Middle frontal gyrus (tissue), 1 donor: ENCODE data around the gene PHACTR1.

ENCODE experiments used
- DNase-seq: peaks from one replicate; pipeline ENCODE4 v3.0.0-alpha.2; 2015; ENCODE audit warnings: low spot score; ENCODE audit errors: extremely low spot score

PHACTR1 gene

GRCh38 chr6:13252790-13253189 is 536.2 kb downstream of the PHACTR1 start:
- DNase-seq, result no peak

- no peak for DNase-seq
Measured at GRCh38 chr6:13253272-13253671, 536.7 kb downstream of the PHACTR1 start.

GRCh38 chr6:13256266-13257001 is 539.9 kb downstream of the PHACTR1 start:
- no peak for DNase-seq

- no peak for DNase-seq
Measured at GRCh38 chr6:13259393-13259792, 542.8 kb downstream of the PHACTR1 start.

GRCh38 chr6:13260101-13260598 is 543.6 kb downstream of the PHACTR1 start:
- no peak for DNase-seq

- DNase-seq, result no peak
Measured at GRCh38 chr6:13260831-13261230, 544.3 kb downstream of the PHACTR1 start.

GRCh38 chr6:13261464-13261994 is 545.0 kb downstream of the PHACTR1 start:
- no peak for DNase-seq

- DNase-seq, result no peak
Measured at GRCh38 chr6:13262302-13263230, 546.0 kb downstream of the PHACTR1 start.

GRCh38 chr6:13263669-13264068 is 547.1 kb downstream of the PHACTR1 start:
- no peak for DNase-seq

- DNase-seq, result no peak
Measured at GRCh38 chr6:13267142-13267651, 550.6 kb downstream of the PHACTR1 start.

GRCh38 chr6:13268913-13269518 is 552.4 kb downstream of the PHACTR1 start:
- DNase-seq, result no peak

GRCh38 chr6:13272131-13273046 is 555.8 kb downstream of the PHACTR1 start:
- no peak for DNase-seq

GRCh38 chr6:13273202-13273930 is 556.8 kb downstream of the PHACTR1 start:
- DNase-seq, result no peak

GRCh38 chr6:13273931-13274706 is 557.6 kb downstream of the PHACTR1 start:
- DNase-seq, result no peak

GRCh38 chr6:13274707-13275434 is 558.3 kb downstream of the PHACTR1 start:
- no peak for DNase-seq

- DNase-seq, result no peak
Measured at GRCh38 chr6:13275435-13275989, 558.9 kb downstream of the PHACTR1 start.

GRCh38 chr6:13277231-13277630 is 560.7 kb downstream of the PHACTR1 start:
- DNase-seq, result no peak

- DNase-seq, result no peak
Measured at GRCh38 chr6:13278164-13278563, 561.6 kb downstream of the PHACTR1 start.
